ENCODE measurements around the gene TAAR8.

TAAR8 gene

GRCh38 chr6:132596201-132596600 lies 43.7 kb downstream of the TAAR8 start:
- no peak for TF ChIP-seq CREB1 (IDR thresholded peaks at IDR 0.05; ENCODE audit: low read depth)
- TF ChIP-seq YY1 (IDR thresholded peaks at IDR 0.05; ENCODE audit: low read depth), result no peak
- no peak for TF ChIP-seq NFIC (IDR thresholded peaks at IDR 0.05)
- no peak for TF ChIP-seq EP300 (IDR thresholded peaks at IDR 0.05; ENCODE audit: borderline replicate concordance)
- no peak for TF ChIP-seq TCF12 (IDR thresholded peaks at IDR 0.05; ENCODE audit: low read depth)
- TF ChIP-seq USF1 (IDR thresholded peaks at IDR 0.05), result no peak
- no peak for TF ChIP-seq FOXM1 (IDR thresholded peaks at IDR 0.05; ENCODE audit: borderline replicate concordance, low read depth)
- no peak for TF ChIP-seq CEBPB (IDR thresholded peaks at IDR 0.05)
- no peak for TF ChIP-seq EGR1 (IDR thresholded peaks at IDR 0.05)
- TF ChIP-seq TEAD4 (IDR thresholded peaks at IDR 0.05), result no peak
- TF ChIP-seq REST (IDR thresholded peaks at IDR 0.05; ENCODE audit: low read depth), result no peak

GRCh38 chr6:132598473-132598872 lies 46.0 kb downstream of the TAAR8 start:
- TF ChIP-seq RAD21 (IDR thresholded peaks at IDR 0.05; ENCODE audit: low read depth), result peak; percentile 14; the same call in 1 of the 2 replicates
- TF ChIP-seq REST (IDR thresholded peaks at IDR 0.05; ENCODE audit: low read depth), result no peak
- no peak for TF ChIP-seq NFIC (IDR thresholded peaks at IDR 0.05)
- TF ChIP-seq TAF1 (IDR thresholded peaks at IDR 0.05; ENCODE audit: low read depth), result no peak
- no peak for TF ChIP-seq TEAD4 (IDR thresholded peaks at IDR 0.05)
